ENCODE measurements around the gene GPHB5.

- TF ChIP-seq CTCF (IDR thresholded peaks at IDR 0.05; ENCODE audit: poor library complexity) = no peak
- TF ChIP-seq EZH2 (IDR thresholded peaks at IDR 0.05; ENCODE audit: borderline replicate concordance) = no peak
Measured at GRCh38 chr14:63266106-63266505, 52.6 kb downstream of the GPHB5 start.

Data from hepatocyte (in vitro differentiated cells).